DOHH2 (cell line): ENCODE measurements around the gene SLC37A1.
A peak's percentile ranks its signal among the peaks of the same experiment; 100 is the strongest.

Experiments
- H3F3A ChIP-seq: fragments of 200-600 bp; sonication (generic), shearing (Covaris generic); 2 replicates; pipeline ENCODE4 v1.6.0; 2016; ENCODE audit warnings: antibody characterized with exemption, mild to moderate bottlenecking; ENCODE audit not compliant: control insufficient read depth, insufficient read depth
- H3K27ac ChIP-seq: fragments of 200-600 bp; sonication (generic); 2 replicates; pipeline ENCODE4 v1.5.1; 2014; ENCODE audit warnings: low read depth, mild to moderate bottlenecking, low read length, moderate library complexity
- H3K27me3 ChIP-seq: fragments of 200-600 bp; sonication (generic); 2 replicates; pipeline ENCODE4 v1.6.1; 2014; ENCODE audit warnings: mild to moderate bottlenecking, low read length, mixed read lengths; ENCODE audit not compliant: control insufficient read depth
- H3K36me3 ChIP-seq: fragments of 200-600 bp; sonication (generic); 2 replicates; pipeline ENCODE4 v1.6.1; 2014; ENCODE audit warnings: mild to moderate bottlenecking, low read length, moderate library complexity, mixed read lengths; ENCODE audit not compliant: control insufficient read depth
- H3K4me1 ChIP-seq: fragments of 200-600 bp; sonication (generic); 2 replicates; pipeline ENCODE4 v1.6.1; 2014; ENCODE audit warnings: mild to moderate bottlenecking, low read length, mixed read lengths; ENCODE audit not compliant: control insufficient read depth
- H3K4me2 ChIP-seq: fragments of 200-600 bp; sonication (generic); 2 replicates; pipeline ENCODE4 v1.6.0; 2014; ENCODE audit warnings: mild to moderate bottlenecking, low read length, moderate library complexity
- H3K4me3 ChIP-seq: fragments of 200-600 bp; sonication (generic); 2 replicates; pipeline ENCODE4 v1.5.1; 2014; ENCODE audit warnings: mild to moderate bottlenecking, low read length, mixed read lengths
- H3K79me2 ChIP-seq: fragments of 200-600 bp; sonication (generic); 2 replicates; pipeline ENCODE4 v1.6.1; 2014; ENCODE audit warnings: mild to moderate bottlenecking, low read length, mixed read lengths; ENCODE audit not compliant: control insufficient read depth
- H3K9me2 ChIP-seq: fragments of 200-600 bp; sonication (generic); replicated peaks from 2 replicates; pipeline ENCODE4 v1.6.1; 2014; ENCODE audit warnings: mild to moderate bottlenecking, low read length, mixed read lengths; ENCODE audit not compliant: control insufficient read depth
- H3K9me3 ChIP-seq: fragments of 200-600 bp; sonication (generic); 2 replicates; pipeline ENCODE4 v1.6.1; 2014; ENCODE audit warnings: antibody characterized with exemption, low read length, mixed read lengths; ENCODE audit not compliant: control insufficient read depth, insufficient read depth
- H4K20me1 ChIP-seq: fragments of 200-600 bp; sonication (generic); 2 replicates; pipeline ENCODE4 v1.6.0; 2014; ENCODE audit warnings: low read depth, mild to moderate bottlenecking, antibody characterized with exemption, low read length, moderate library complexity; ENCODE audit not compliant: control insufficient read depth, insufficient read depth
- CTCF ChIP-seq: fragments of 200-600 bp; sonication (generic); IDR thresholded peaks from one replicate; pipeline ENCODE4 v1.5.1; 2014; ENCODE audit warnings: antibody characterized with exemption, mild to moderate bottlenecking, low read depth, low read length; ENCODE audit not compliant: poor library complexity, severe bottlenecking
- EZH2phosphoT487 ChIP-seq: fragments of 200-600 bp; sonication (generic); IDR thresholded peaks from 2 replicates; pipeline ENCODE4 v1.6.1; 2017; ENCODE audit warnings: borderline replicate concordance, mild to moderate bottlenecking, antibody characterized with exemption, low read length, moderate library complexity, mixed read lengths

Gene SLC37A1

GRCh38 chr21:42563686-42564085, 50.0 kb downstream of the SLC37A1 start:
- peak overlapping the region; percentile 96 for H3K4me2 ChIP-seq
- no peaks in the 10 kb centered on the region for H3K9me3 ChIP-seq

GRCh38 chr21:42564561-42564971, 50.9 kb downstream of the SLC37A1 start:
- Histone ChIP-seq H3K27me3 (no peaks in the 10 kb centered on the region), H3F3A (peaks cover 20% of the 10 kb centered on the region)

More at GRCh38 chr21:42563686-42564085, 50.0 kb downstream of the SLC37A1 start:
- Histone ChIP-seq H3K4me3 (no peak overlapping the region), H3K36me3 (peaks cover 78% of the 10 kb centered on the region), H3K27me3 (no peaks in the 10 kb centered on the region), H3F3A (peaks cover 20% of the 10 kb centered on the region), H4K20me1 (no peaks in the 10 kb centered on the region), H3K27ac (peak overlapping the region; percentile 100), H3K4me1 (peaks cover 67% of the 10 kb centered on the region), H3K9me2 (no peaks in the 10 kb centered on the region), H3K79me2 (peaks cover 38% of the 10 kb centered on the region)
- TF ChIP-seq CTCF (no peak), EZH2phosphoT487 (no peak)

GRCh38 chr21:42565206-42565810, 51.7 kb downstream of the SLC37A1 start:
- Histone ChIP-seq H3K36me3 (peaks cover 68% of the 10 kb centered on the region), H3F3A (peaks cover 20% of the 10 kb centered on the region), H3K4me2 (no peak overlapping the region), H4K20me1 (no peaks in the 10 kb centered on the region), H3K4me1 (peaks cover 54% of the 10 kb centered on the region), H3K4me3 (no peak overlapping the region), H3K9me3 (no peaks in the 10 kb centered on the region), H3K27ac (no peak overlapping the region), H3K27me3 (no peaks in the 10 kb centered on the region), H3K79me2 (peaks cover 22% of the 10 kb centered on the region), H3K9me2 (no peaks in the 10 kb centered on the region)
- TF ChIP-seq EZH2phosphoT487 (no peak), CTCF (no peak)

More at GRCh38 chr21:42564561-42564971, 50.9 kb downstream of the SLC37A1 start:
- H3K4me1 ChIP-seq: peaks cover 62% of the 10 kb centered on the region
- peaks cover 29% of the 10 kb centered on the region for H3K79me2 ChIP-seq
- no peaks in the 10 kb centered on the region for H4K20me1 ChIP-seq
- TF ChIP-seq CTCF (no peak), EZH2phosphoT487 (no peak)
- H3K4me2 ChIP-seq: no peak overlapping the region
- no peak overlapping the region for H3K27ac ChIP-seq
- H3K9me3 ChIP-seq: no peaks in the 10 kb centered on the region
- H3K36me3 ChIP-seq: peaks cover 74% of the 10 kb centered on the region
- H3K9me2 ChIP-seq: no peaks in the 10 kb centered on the region
- H3K4me3 ChIP-seq: no peak overlapping the region
